Colonic mucosa (tissue), 4 donors: Measurements from ENCODE around the gene EGFLAM. TPM values are rescaled to one million over a fixed set of nuclear protein-coding genes. Genes with fewer than 3 reads are reported as not detected.

Experiments used
- DNase-seq: peaks from one replicate; pipeline ENCODE4 v3.0.0-alpha.2; 2020
- H3K27ac ChIP-seq: fragments of 200-600 bp; one replicate; pipeline ENCODE4 v1.8.0; 2021
- H3K27me3 ChIP-seq: fragments of 200-600 bp; one replicate; pipeline ENCODE4 v1.8.0; 2021
- H3K36me3 ChIP-seq: fragments of 200-600 bp; one replicate; pipeline ENCODE4 v1.8.0; 2021
- H3K4me1 ChIP-seq: fragments of 200-600 bp; one replicate; pipeline ENCODE4 v1.8.0; 2021; ENCODE audit warnings: mild to moderate bottlenecking
- H3K4me3 ChIP-seq: fragments of 200-600 bp; one replicate; pipeline ENCODE4 v1.8.0; 2021
- H3K9ac ChIP-seq, 2 donors: one replicate each; pipeline ENCODE4 v1.7.0; 2013; ENCODE audit warnings: control low read depth in 2 of 2, low read depth in 2 of 2, low read length in 2 of 2
- H3K9me3 ChIP-seq: fragments of 200-600 bp; one replicate; pipeline ENCODE4 v1.8.0; 2021
- CTCF ChIP-seq: fragments of 200-600 bp; IDR thresholded peaks from one replicate; pipeline ENCODE4 v1.8.0; 2022; ENCODE audit warnings: antibody characterized with exemption, mild to moderate bottlenecking
- intact Hi-C: fragments of 100-400 bp; cut with DNase I; formaldehyde crosslinking; loops from one replicate; pipeline ENCODE4 v1.14.1; 2022
- total RNA-seq, 2 donors: library from RNA; stranded (reverse); fragmentation: NEBNext Ultra II Directional in 1 of 2; extraction: Animal tissue kit (Norgen Biotek cat#: 25700) in 1 of 2; gene quantifications; one replicate each; pipeline ENCODE4 v1.2.1, GENCODE V29; 2021
- donor health status: healthy.
- donor health status: DM: no; HTN: no; CAD: no.
- donor health status: DM: no; HTN: no; CAD: no.

EGFLAM gene
- total RNA-seq, 2 donors from 2014 or later: 0.40 to 2.0 TPM

- Histone ChIP-seq H3K27ac (no peak overlapping the region), H3K27me3 (no peaks in the 10 kb centered on the region), H3K4me1 (no peaks in the 10 kb centered on the region), H3K4me3 (no peak overlapping the region), H3K36me3 (no peaks in the 10 kb centered on the region), H3K9ac (no peak overlapping the region), H3K9me3 (no peaks in the 10 kb centered on the region)
- TF ChIP-seq CTCF: no peak
- no peak for DNase-seq
- intact Hi-C loops: no loop called here
Observed at GRCh38 chr5:38469707-38470267, 211.4 kb downstream of the EGFLAM start.

- Histone ChIP-seq H3K36me3 (no peaks in the 10 kb centered on the region), H3K27ac (no peak overlapping the region), H3K4me1 (no peaks in the 10 kb centered on the region), H3K9me3 (no peaks in the 10 kb centered on the region), H3K4me3 (no peak overlapping the region), H3K27me3 (no peaks in the 10 kb centered on the region), H3K9ac (no peak overlapping the region)
- no peak for DNase-seq
- TF ChIP-seq CTCF: no peak
- intact Hi-C loops: no loop called here
Observed at GRCh38 chr5:38471709-38472108, 213.3 kb downstream of the EGFLAM start.

- H3K9me3 ChIP-seq: no peaks in the 10 kb centered on the region
- intact Hi-C loops: no loop called here
- no peak overlapping the region for H3K9ac ChIP-seq
- no peak overlapping the region for H3K4me3 ChIP-seq
- TF ChIP-seq CTCF: no peak
- H3K27me3 ChIP-seq: no peaks in the 10 kb centered on the region
- H3K27ac ChIP-seq: no peak overlapping the region
- DNase-seq: no peak
- no peaks in the 10 kb centered on the region for H3K36me3 ChIP-seq
- H3K4me1 ChIP-seq: no peaks in the 10 kb centered on the region
Observed at GRCh38 chr5:38472541-38472940, 214.2 kb downstream of the EGFLAM start.

GRCh38 chr5:38473008-38473407 lies 214.6 kb downstream of the EGFLAM start:
- H3K27ac ChIP-seq: no peak overlapping the region
- no peaks in the 10 kb centered on the region for H3K36me3 ChIP-seq
- no peaks in the 10 kb centered on the region for H3K27me3 ChIP-seq
- DNase-seq: no peak
- no peaks in the 10 kb centered on the region for H3K4me1 ChIP-seq
- no peak overlapping the region for H3K4me3 ChIP-seq
- H3K9ac ChIP-seq: no peak overlapping the region
- intact Hi-C loops: no loop called here
- no peaks in the 10 kb centered on the region for H3K9me3 ChIP-seq
- no peak for TF ChIP-seq CTCF

GRCh38 chr5:38478166-38478565 lies 219.8 kb downstream of the EGFLAM start:
- no peaks in the 10 kb centered on the region for H3K4me1 ChIP-seq
- no peak for TF ChIP-seq CTCF
- no peak overlapping the region for H3K4me3 ChIP-seq
- no peak for DNase-seq
- no peaks in the 10 kb centered on the region for H3K9me3 ChIP-seq
- no peak overlapping the region for H3K27ac ChIP-seq
- H3K27me3 ChIP-seq: no peaks in the 10 kb centered on the region
- no peaks in the 10 kb centered on the region for H3K36me3 ChIP-seq
- no peak overlapping the region for H3K9ac ChIP-seq
- intact Hi-C loops: no loop called here

GRCh38 chr5:38478878-38479277 lies 220.5 kb downstream of the EGFLAM start:
- Histone ChIP-seq H3K36me3 (no peaks in the 10 kb centered on the region), H3K9ac (no peak overlapping the region), H3K27ac (no peak overlapping the region), H3K9me3 (no peaks in the 10 kb centered on the region), H3K27me3 (no peaks in the 10 kb centered on the region), H3K4me3 (no peak overlapping the region), H3K4me1 (no peaks in the 10 kb centered on the region)
- intact Hi-C loops: no loop called here
- DNase-seq: no peak
- TF ChIP-seq CTCF: no peak
